NCI-H187 (cell line): Measurements from ENCODE around the gene RASSF7.

Experiments used
- DNase-seq, 2 experiments: peaks; one replicate each; lab custom pipeline; 2025; lab: John Stamatoyannopoulos, UW

Gene RASSF7

DNA sequence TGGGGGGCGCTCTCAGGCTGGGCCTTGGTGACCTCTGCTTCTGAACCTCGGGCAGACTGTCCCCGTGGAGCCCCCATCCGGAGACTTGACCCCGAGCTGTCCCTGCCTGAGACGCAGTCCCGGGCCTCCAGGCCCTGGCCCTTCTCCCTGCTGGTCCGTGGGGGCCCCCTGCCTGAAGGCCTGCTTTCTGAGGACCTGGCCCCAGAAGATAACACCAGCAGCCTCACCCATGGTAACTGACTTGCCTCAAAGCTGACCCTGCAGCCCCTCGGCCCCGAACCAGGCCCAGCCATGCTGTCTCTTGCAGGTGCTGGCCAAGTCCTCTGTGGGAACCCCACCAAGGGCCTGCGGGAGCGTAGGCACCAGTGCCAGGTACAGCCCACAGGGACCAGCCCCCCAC, 9.2 kb upstream of the RASSF7 start:
- no peak for DNase-seq

DNA sequence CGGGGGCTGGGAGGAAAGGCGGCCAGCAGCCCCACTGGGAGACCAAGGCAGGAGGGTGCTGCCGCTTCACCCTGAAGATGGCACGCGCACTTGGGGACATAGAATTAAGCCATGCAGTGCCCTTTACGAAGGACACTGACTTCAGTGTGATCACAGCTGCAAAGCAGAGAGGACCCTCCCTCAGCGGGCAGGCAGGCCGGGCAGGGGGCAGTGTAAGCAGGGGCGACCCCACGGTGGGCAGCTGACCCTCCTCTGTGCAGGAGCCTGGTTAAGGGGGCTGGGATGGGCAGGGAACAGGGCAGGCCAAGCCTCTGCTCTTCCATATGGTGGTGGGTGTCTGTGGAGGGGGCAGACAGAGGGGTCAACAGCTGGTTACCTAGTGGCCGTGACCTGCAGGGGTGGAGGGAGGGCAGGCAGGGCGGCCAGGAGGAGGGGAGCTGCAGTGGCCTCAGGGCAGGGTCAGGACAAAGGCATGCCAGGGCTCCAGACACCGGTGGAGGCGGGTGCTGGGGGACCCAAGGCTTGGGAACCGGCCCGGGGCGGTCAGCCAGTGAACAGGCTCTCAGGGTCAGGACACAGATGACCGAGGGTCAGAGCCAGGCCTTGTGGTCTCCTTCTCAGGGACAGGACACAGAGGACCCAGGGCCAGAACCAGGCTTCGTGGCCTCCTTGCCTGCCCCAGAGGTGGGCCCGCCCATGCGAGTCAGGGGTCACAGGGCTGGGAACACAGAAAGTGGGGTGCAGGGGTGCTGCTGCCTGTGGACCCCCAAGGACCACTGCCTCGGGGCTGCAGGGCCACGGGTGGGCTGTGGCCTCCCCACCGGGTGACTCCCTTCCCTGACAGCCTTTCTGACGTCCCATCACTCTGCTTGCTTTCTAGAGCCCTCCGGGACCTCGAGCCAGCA, 7.4 kb upstream of the RASSF7 start:
- no peak for DNase-seq

GRCh38 chr11:553988-554340, 6.8 kb upstream of the RASSF7 start:
- DNase-seq = no peak

DNA sequence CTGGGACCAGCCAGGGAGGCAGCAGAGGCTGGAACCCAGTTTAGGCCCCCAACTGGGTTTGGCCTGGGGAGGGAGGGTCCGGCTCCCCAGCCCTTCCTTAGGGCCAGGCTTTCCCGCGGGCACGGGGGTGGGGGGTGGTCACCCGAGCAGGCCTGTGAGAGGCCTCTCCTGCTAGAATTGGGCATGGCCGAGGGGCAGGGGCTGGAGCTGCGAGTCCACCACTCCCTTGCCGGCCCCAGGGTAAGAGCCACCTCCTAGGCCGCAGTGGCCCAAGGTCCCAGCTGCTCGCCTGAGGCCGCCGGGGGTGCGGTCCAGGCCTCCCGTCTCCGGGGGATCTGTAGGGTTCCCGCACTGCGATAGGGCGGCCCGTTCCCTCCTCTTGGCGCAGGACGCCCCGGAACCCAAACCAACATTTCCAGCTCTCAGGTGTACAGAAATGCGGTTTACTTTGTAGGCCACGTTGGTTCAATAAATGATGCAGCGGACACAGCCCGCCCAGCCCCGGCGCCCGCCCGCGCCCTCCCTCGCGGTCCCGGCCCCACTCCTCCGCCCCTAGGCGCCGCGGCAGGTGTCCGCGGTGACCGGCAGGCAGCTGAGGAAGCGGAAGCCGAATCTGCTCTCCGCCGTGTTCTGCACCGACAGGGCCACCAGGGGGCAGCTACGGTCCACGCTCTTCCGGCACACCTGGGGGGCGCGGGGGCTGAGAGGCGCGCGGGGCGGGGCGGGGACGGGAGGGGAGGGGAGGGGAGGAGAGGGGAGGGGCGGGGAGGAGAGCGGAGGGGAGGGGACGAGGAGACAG, 6.1 kb upstream of the RASSF7 start:
- DNase-seq = peak; percentile 61 to 86

GRCh38 chr11:555227-555779, 5.5 kb upstream of the RASSF7 start:
- DNase-seq = no peak

DNA sequence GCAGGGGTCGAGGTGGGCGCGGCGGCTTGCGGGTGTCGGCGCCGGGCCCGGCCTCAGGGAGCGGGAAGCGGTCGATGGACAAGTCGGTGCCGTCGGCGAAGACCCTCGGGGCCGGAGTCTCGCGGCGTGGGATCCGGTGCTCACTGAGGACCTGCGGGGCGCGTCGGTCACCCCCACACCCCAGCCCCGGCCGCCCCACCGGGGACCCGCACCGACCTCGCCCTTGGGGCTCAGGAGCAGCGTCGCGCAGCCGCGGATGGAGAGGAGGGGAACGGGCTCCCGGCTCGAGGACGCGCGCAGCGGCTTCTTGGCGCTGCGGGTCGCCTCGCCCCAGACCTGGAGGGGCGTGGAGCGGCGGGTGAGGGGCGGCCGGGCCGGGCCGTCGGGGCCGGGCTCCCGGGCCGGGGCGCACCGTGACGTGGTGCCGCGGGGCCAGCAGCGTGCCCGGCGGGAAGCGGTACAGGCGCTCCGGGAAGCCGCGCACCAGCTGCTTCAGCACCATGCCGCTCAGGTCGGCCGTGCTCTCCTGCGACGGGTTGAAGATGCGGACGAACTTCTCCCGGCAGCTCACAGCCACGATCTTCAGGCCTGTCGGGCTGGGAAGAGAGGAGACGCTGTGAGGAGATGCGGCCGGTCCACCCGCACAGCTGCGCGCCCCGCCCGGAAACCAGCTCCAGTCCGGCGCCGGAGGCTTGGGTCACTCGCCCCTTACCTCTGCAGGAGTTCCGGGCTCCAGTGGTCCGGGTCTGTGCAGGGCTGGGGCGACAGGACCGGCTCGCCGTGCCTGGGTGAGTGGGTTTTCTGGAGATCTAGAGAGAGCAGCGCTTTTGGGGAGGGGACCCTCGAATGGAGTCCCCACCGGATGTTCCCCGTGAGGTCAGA, 4.7 kb upstream of the RASSF7 start:
- no peak for DNase-seq

- DNase-seq = no peak
Measured at GRCh38 chr11:556662-557256, 4.0 kb upstream of the RASSF7 start.

GRCh38 chr11:557328-558132, 3.2 kb upstream of the RASSF7 start:
- DNase-seq = no peak

GRCh38 chr11:558503-558902, 2.3 kb upstream of the RASSF7 start:
- DNase-seq = no peak

DNA sequence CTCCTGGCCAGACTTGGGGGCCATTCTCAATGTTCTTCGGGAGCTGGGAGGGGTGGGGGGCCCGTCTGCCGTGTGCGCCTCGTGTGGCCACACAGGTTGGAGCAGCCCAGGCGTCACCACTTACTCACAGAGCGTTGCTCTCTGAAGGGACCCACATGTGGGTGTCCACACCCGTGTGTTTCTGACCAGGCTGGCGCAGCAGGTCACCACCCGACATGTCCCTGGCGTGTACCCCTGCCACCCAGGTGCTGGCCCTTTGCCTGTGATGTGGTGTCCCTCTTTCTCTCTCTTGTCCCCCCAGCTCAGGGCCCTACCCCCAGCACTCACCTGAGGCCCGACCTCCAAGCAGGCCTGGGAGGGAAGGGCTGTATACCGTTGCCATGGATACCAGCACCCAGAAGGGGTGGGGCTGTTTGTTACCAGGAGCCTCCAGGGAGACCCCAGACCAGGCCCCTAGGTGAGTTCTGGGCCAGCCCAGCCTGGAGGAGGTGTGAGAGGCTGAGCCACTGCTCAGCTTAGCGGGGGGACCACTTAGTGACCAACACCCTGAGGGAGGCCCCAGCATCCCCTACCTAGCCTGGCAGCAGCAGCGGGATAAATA, 1.6 kb upstream of the RASSF7 start:
- DNase-seq = no peak

GRCh38 chr11:559712-560304, 962 bp upstream of the RASSF7 start:
- no peak for DNase-seq

DNA sequence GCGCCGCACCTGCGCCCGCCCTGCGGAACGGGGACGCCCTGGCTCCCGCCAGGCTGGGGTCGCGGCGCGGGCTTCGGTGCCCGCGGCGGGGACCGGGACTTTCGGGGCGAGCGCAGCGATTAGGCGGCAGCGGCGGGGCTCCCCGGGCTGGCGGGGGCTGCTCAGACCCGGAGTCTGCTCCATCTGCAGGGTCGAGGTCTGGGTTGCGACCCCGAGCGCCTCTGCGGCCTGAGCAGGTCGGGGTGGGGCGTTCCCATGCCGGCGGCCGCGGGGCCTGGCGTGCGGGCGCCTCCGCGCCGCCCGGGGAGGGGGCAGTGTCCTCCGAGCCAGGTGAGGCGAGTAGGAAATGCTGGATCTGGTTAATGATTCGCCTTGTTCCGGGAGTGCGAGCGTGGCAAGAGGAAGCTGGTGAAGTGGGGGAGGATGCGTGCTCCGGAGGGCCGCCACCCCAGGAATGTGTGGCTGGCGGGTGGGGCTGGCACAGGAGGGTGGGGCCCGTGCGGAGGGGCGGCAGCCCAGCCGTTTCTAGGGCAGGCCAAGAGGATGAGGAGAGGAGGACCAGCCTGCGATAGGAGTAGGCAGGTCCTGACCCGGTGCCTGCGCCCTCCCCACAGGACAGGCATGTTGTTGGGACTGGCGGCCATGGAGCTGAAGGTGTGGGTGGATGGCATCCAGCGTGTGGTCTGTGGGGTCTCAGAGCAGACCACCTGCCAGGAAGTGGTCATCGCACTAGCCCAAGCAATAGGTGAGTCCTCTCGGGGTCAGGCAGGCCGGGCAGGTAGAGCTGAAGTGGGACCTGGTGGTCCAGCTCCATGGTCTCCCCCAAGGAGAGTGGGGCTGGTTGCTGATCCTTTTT, 606 bp downstream of the RASSF7 start:
- no peak for DNase-seq

- DNase-seq = no peak
Measured at GRCh38 chr11:562046-562645, 1.4 kb downstream of the RASSF7 start.

DNA sequence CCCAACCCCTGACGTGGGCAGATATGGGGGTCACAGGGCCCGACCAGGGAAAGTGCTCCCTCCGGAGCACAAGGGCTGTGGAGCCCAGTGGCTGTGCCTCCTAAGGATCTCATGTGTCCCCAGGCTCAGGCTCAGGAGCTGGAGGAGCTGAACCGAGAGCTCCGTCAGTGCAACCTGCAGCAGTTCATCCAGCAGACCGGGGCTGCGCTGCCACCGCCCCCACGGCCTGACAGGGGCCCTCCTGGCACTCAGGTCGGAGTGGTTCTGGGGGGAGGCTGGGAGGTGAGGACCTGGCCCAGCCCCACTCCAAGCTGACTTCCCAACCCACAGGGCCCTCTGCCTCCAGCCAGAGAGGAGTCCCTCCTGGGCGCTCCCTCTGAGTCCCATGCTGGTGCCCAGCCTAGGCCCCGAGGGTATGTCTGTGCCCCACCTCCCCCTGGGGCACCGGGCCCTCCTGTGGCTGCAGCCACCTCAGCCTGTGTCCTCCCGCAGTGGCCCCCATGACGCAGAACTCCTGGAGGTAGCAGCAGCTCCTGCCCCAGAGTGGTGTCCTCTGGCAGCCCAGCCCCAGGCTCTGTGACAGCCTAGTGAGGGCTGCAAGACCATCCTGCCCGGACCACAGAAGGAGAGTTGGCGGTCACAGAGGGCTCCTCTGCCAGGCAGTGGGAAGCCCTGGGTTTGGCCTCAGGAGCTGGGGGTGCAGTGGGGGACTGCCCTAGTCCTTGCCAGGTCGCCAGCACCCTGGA, 2.5 kb downstream of the RASSF7 start:
- no peak for DNase-seq

- DNase-seq = no peak
Measured at GRCh38 chr11:563812-564578, 3.2 kb downstream of the RASSF7 start.

- no peak for DNase-seq
Measured at GRCh38 chr11:565921-566509, 5.2 kb downstream of the RASSF7 start.
